KMS-11 (cell line): ENCODE data around the gene FA2H.

Experiments used
- H2AFZ ChIP-seq: fragments of 200-600 bp; sonication (generic); 2 replicates; pipeline ENCODE4 v1.6.1; 2016; ENCODE audit warnings: antibody characterized with exemption, mixed run types, low read depth
- H3K27ac ChIP-seq: fragments of 200-600 bp; sonication (generic); 2 replicates; pipeline ENCODE4 v1.6.1; 2016; ENCODE audit warnings: mild to moderate bottlenecking, mixed run types
- H3K27me3 ChIP-seq: fragments of 200-600 bp; sonication (generic); 2 replicates; pipeline ENCODE4 v1.6.1; 2017; ENCODE audit warnings: mild to moderate bottlenecking, low read depth, mixed run types, moderate library complexity; ENCODE audit not compliant: insufficient read depth
- H3K36me3 ChIP-seq: fragments of 200-600 bp; sonication (generic); 2 replicates; pipeline ENCODE4 v1.6.1; 2017; ENCODE audit warnings: mild to moderate bottlenecking, mixed run types; ENCODE audit not compliant: insufficient read depth
- H3K4me1 ChIP-seq: fragments of 200-600 bp; sonication (generic); 2 replicates; pipeline ENCODE4 v1.6.1; 2016; ENCODE audit warnings: mild to moderate bottlenecking, low read depth, mixed run types; ENCODE audit not compliant: poor library complexity, severe bottlenecking
- H3K4me2 ChIP-seq: fragments of 200-600 bp; sonication (generic); 2 replicates; pipeline ENCODE4 v1.7.0; 2016; ENCODE audit warnings: mild to moderate bottlenecking, mixed run types
- H3K4me3 ChIP-seq: fragments of 200-600 bp; sonication (generic); IDR thresholded peaks from 2 replicates; pipeline ENCODE4 v1.6.1; 2017; ENCODE audit warnings: low read depth, low read length, mixed read lengths; ENCODE audit not compliant: insufficient read depth
- H3K79me2 ChIP-seq: fragments of 200-600 bp; sonication (generic); 2 replicates; pipeline ENCODE4 v1.6.1; 2016; ENCODE audit warnings: low read depth, mixed run types; ENCODE audit not compliant: insufficient read depth
- H3K9ac ChIP-seq: fragments of 200-600 bp; sonication (generic); 2 replicates; pipeline ENCODE4 v1.6.1; 2016; ENCODE audit warnings: mild to moderate bottlenecking, mixed run types
- H4K20me1 ChIP-seq: fragments of 200-600 bp; sonication (generic); 2 replicates; pipeline ENCODE4 v1.6.1; 2016; ENCODE audit warnings: mild to moderate bottlenecking, mixed run types; ENCODE audit not compliant: insufficient read depth
- TF ChIP-seq, protein P1 (sequence below): fragments of 200-600 bp; sonication (generic); conservative IDR thresholded peaks from 2 replicates; pipeline ENCODE4 v1.6.1; 2017; ENCODE audit warnings: low read depth, mild to moderate bottlenecking, antibody characterized with exemption, low read length, moderate library complexity, mixed read lengths

Gene FA2H

DNA sequence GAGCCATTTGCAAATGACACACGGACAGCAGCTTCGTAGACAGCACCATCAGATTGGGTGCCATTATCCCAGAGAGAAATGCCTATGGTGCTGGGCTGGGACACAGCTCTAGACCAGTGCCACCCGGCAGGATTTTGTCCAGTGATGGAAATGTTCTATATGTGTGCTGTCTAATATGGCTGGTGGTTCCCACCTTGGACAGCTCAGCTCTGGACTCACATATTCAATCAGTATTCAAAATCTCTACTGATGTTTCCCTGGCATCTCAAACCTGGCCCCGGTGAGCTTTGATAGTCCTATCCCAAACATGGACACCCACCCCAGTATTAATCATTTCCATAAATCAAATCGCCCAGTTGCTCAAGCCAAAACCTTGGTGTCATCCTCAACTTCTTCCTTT, 23.0 kb downstream of the FA2H start:
- no peaks in the 10 kb centered on the region for H4K20me1 ChIP-seq
- no peaks in the 10 kb centered on the region for H3K36me3 ChIP-seq
- no peak overlapping the region for H2AFZ ChIP-seq
- no peak overlapping the region for H3K27ac ChIP-seq
- no peak overlapping the region for H3K4me2 ChIP-seq
- no peak overlapping the region for H3K9ac ChIP-seq
- TF ChIP-seq, protein P1, sequence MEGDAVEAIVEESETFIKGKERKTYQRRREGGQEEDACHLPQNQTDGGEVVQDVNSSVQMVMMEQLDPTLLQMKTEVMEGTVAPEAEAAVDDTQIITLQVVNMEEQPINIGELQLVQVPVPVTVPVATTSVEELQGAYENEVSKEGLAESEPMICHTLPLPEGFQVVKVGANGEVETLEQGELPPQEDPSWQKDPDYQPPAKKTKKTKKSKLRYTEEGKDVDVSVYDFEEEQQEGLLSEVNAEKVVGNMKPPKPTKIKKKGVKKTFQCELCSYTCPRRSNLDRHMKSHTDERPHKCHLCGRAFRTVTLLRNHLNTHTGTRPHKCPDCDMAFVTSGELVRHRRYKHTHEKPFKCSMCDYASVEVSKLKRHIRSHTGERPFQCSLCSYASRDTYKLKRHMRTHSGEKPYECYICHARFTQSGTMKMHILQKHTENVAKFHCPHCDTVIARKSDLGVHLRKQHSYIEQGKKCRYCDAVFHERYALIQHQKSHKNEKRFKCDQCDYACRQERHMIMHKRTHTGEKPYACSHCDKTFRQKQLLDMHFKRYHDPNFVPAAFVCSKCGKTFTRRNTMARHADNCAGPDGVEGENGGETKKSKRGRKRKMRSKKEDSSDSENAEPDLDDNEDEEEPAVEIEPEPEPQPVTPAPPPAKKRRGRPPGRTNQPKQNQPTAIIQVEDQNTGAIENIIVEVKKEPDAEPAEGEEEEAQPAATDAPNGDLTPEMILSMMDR = no peak
- H3K27me3 ChIP-seq = no peaks in the 10 kb centered on the region
- H3K4me1 ChIP-seq = no peaks in the 10 kb centered on the region
- H3K4me3 ChIP-seq = no peak overlapping the region
- H3K79me2 ChIP-seq = no peaks in the 10 kb centered on the region

DNA sequence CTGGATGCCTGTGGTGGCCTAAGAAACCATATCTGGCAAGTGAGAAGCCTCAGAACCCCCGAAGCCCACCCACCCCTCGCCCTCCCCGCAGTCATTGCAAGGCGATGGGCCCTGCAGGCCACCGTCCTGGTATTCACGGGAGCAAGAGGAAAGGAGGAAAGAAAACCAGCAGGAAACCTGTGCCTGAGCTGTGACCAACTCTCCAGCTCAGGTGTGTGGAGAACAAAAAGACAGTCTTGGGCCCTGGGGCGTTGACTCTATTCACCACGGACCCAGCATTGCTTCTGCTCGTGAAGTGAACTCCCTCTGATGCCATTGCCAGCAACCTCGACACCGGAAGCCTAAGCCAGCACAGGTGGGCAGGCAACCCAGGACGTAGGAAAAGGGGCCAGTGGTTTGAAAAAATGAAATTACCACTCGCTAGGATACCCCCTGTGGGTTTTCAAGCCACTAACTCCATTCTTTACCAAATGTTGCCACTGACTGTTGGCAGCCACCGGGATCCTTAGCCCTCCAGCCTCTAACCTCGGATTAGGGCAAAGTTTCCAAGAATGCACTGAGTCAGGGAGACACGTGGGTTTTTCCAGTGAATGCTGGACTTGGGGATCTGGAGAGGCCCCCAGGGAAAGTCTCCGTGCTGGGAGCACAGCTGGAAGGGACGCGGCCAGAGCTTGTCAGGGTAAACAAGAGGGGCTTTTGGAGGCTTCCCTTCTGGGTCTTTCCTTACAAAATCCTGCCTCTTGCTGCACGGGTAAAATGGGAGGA, 25.1 kb downstream of the FA2H start:
- H2AFZ ChIP-seq = no peak overlapping the region

DNA sequence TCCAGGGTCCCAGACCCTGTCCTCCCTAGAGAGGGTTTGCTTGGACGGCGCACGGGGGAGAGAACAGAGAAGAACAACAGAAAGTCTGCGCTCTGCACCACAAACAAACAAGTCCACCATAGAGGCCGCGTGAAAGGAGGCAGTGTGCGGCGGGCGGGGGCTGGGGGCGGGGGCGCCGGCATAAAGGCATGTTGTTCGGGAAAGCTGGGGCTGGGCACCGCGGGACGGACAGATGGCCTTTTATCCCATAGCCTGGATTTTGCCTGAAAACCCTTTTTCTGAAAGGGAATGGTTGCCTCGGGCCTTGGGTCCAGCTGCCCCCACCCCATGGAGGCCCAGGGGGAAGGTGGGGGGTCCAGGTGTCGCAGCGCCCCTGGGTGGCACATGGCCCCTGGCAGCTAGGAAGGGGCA, 26.0 kb downstream of the FA2H start:
- Histone ChIP-seq H3K4me2 (no peak overlapping the region), H3K36me3 (no peaks in the 10 kb centered on the region)

More for the DNA sequence above, 25.1 kb downstream of the FA2H start:
- Histone ChIP-seq H3K79me2 (no peaks in the 10 kb centered on the region), H3K4me3 (no peak overlapping the region), H4K20me1 (no peaks in the 10 kb centered on the region), H3K4me2 (no peak overlapping the region), H3K27ac (no peak overlapping the region), H3K4me1 (no peaks in the 10 kb centered on the region), H3K36me3 (no peaks in the 10 kb centered on the region), H3K9ac (no peak overlapping the region), H3K27me3 (no peaks in the 10 kb centered on the region)
- TF ChIP-seq, protein P1 = no peak

DNA sequence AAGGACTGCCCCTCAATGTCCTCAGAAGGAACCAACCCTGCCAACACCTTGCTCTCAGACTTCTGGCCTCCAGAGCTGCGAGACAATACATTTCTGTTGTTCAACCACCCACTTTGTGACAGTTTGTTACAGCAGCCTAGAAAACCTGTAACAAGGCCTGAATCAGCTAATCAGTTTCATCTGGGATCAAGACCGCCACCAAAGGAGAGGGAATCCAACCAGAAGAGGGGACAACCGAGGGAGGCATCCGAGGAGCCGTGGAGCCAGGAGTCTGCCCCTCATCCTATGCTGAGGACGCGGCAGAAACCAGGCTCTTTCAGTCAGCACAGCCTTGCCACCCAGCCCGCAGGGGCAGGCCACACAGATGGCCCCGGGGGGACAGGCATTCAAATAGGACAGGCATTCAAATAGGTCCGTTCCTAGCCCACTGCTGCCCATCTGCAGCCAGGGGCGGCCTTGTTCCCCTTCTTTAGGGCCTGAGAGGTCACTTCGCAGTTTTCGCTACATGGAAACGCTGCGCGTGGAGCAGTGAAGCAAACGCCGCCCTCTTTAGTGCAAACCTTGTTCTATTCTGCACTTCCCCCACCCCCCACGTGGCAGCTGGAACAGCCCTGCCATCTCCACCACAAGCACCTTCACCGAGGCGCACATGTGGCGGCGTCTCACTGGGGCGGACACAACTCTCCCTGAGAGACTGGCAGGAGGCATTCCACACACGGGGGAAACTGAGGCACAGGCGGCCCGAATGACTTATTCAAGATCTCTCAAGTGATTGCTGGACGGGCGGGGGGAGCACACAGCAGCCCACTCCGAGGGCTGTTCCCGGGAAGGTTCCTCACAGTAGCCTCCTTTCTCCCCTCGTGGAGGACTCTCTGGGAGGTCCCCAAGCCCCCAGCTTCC, 26.7 kb downstream of the FA2H start:
- H3K4me1 ChIP-seq = no peaks in the 10 kb centered on the region
- no peaks in the 10 kb centered on the region for H3K27me3 ChIP-seq
- no peak overlapping the region for H2AFZ ChIP-seq
- no peak overlapping the region for H3K9ac ChIP-seq
- H3K27ac ChIP-seq = no peak overlapping the region
- TF ChIP-seq, protein P1 = no peak
- H4K20me1 ChIP-seq = no peaks in the 10 kb centered on the region
- no peaks in the 10 kb centered on the region for H3K79me2 ChIP-seq
- H3K4me2 ChIP-seq = no peak overlapping the region
- H3K36me3 ChIP-seq = no peaks in the 10 kb centered on the region
- no peak overlapping the region for H3K4me3 ChIP-seq

More for the DNA sequence above, 26.0 kb downstream of the FA2H start:
- TF ChIP-seq, protein P1 = no peak
- Histone ChIP-seq H3K79me2 (no peaks in the 10 kb centered on the region), H2AFZ (no peak overlapping the region), H3K4me3 (no peak overlapping the region), H3K27me3 (no peaks in the 10 kb centered on the region), H4K20me1 (no peaks in the 10 kb centered on the region), H3K4me1 (no peaks in the 10 kb centered on the region), H3K9ac (no peak overlapping the region), H3K27ac (no peak overlapping the region)
